Measurements from ENCODE around the gene TCIRG1. TPM values are rescaled to one million over a fixed set of nuclear protein-coding genes. Genes with fewer than 3 reads are reported as not detected.

The TCIRG1 gene
- polyA plus RNA-seq, 1 experiment = 26.5 TPM

GRCh38 chr11:68048681-68049508, 10.1 kb downstream of the TCIRG1 start:
- DNase-seq (ENCODE audit: low read depth, low spot score) = no peak
- TF ChIP-seq CTCF (IDR thresholded peaks at IDR 0.05; ENCODE audit: low read depth, low read length) = no peak
- no peaks in the 10 kb centered on the region; the same call in 1 of the 2 replicates for H3K9me3 ChIP-seq (ENCODE audit: control insufficient read depth, insufficient read depth, low read length)
- ChIA-PET POLR2A (interaction anchor here (0.6 kb wide), 1 partner anchor 826 kb away, joined by 3 read pairs; no protein-coding TSS in a partner anchor), CTCF (no interaction called here)
- no peak overlapping the region for H3K4me3 ChIP-seq (ENCODE audit: low read depth, low read length)
- no peak overlapping the region for H3K27ac ChIP-seq (ENCODE audit: low read depth, low read length)
- H3K27me3 ChIP-seq (ENCODE audit: control insufficient read depth, insufficient read depth, low read length) = no peaks in the 10 kb centered on the region

GRCh38 chr11:68049509-68050370, 10.9 kb downstream of the TCIRG1 start:
- DNase-seq (ENCODE audit: low read depth, low spot score) = no peak
- no peaks in the 10 kb centered on the region for H3K27me3 ChIP-seq (ENCODE audit: control insufficient read depth, insufficient read depth, low read length)
- no peak overlapping the region for H3K4me3 ChIP-seq (ENCODE audit: low read depth, low read length)
- H3K27ac ChIP-seq (ENCODE audit: low read depth, low read length) = no peak overlapping the region
- TF ChIP-seq CTCF (IDR thresholded peaks at IDR 0.05; ENCODE audit: low read depth, low read length) = no peak
- ChIA-PET CTCF (no interaction called here), POLR2A (no interaction called here)
- no peaks in the 10 kb centered on the region; the same call in 1 of the 2 replicates for H3K9me3 ChIP-seq (ENCODE audit: control insufficient read depth, insufficient read depth, low read length)

- no peak overlapping the region for H3K4me3 ChIP-seq (ENCODE audit: low read depth, low read length)
- POLR2A ChIA-PET = no interaction called here
- no peak overlapping the region for H3K27ac ChIP-seq (ENCODE audit: low read depth, low read length)
- H3K9me3 ChIP-seq (ENCODE audit: control insufficient read depth, insufficient read depth, low read length) = no peaks in the 10 kb centered on the region; the same call in 1 of the 2 replicates
- DNase-seq (ENCODE audit: low read depth, low spot score) = no peak
- no peak for TF ChIP-seq CTCF (IDR thresholded peaks at IDR 0.05; ENCODE audit: low read depth, low read length)
- CTCF ChIA-PET = no interaction called here
- no peaks in the 10 kb centered on the region for H3K27me3 ChIP-seq (ENCODE audit: control insufficient read depth, insufficient read depth, low read length)
These were observed 11.6 kb downstream of the TCIRG1 start for GRCh38 chr11:68050371-68050841.

- Histone ChIP-seq H3K4me3 (ENCODE audit: low read depth, low read length) (no peak overlapping the region), H3K27ac (ENCODE audit: low read depth, low read length) (no peak overlapping the region), H3K27me3 (ENCODE audit: control insufficient read depth, insufficient read depth, low read length) (no peaks in the 10 kb centered on the region), H3K9me3 (ENCODE audit: control insufficient read depth, insufficient read depth, low read length) (no peaks in the 10 kb centered on the region; the same call in 1 of the 2 replicates)
- ChIA-PET CTCF (no interaction called here), POLR2A (interaction anchor here (1.0 kb wide), 1 partner anchor 11 kb away, joined by 3 read pairs; no protein-coding TSS in a partner anchor)
- DNase-seq (ENCODE audit: low read depth, low spot score) = no peak
- TF ChIP-seq CTCF (IDR thresholded peaks at IDR 0.05; ENCODE audit: low read depth, low read length) = no peak
These were observed 12.6 kb downstream of the TCIRG1 start for GRCh38 chr11:68051191-68052136.

Measured in AG04450 (cell line).